GM19455 (cell line): Measurements from ENCODE around the gene SARNP.

Experiments used
- ATAC-seq: cut with Tn5 transposase; IDR thresholded peaks from one replicate; pipeline ENCODE4 v1.9.1; 2021; ENCODE audit not compliant: unreplicated experiment

Gene SARNP

DNA sequence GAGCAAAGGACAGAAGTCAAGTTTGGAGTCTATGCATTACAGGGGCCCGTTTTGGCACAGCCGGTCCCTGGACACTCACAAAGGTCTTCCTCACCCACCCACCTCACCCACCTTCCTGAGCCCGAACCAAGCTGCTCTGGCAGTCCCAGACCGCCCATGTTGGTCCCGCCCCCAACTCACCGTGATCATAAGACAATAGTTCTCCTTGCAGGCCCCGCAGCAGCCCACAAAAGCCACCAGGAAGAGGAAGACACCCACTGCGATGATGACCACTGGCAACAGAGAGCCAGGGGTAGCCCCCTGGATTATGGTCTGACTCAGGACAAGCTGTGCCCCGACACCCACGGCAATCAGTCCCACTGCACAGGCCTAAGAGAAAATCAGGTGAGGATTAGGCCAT, 90.6 kb downstream of the SARNP start:
- ATAC-seq = no peak

DNA sequence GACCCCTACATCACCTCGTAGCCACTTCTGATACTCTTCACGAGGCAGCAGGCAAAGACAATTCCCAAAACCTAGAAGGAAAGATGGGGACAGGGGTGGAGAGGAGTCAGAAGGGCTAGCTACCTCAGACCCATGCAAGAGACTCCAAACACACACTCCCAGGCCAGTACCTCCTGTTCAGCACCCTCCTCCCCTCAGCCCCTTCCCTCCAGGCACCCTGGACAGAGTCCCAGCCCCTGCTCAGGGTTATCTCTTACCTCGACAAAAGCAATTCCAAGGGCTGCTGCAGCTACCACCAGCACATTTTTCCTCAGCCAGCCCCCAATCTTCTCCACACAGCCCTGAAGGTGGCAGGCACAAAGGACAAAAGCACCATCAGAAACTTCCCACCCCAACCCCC, 92.0 kb downstream of the SARNP start:
- ATAC-seq = no peak

DNA sequence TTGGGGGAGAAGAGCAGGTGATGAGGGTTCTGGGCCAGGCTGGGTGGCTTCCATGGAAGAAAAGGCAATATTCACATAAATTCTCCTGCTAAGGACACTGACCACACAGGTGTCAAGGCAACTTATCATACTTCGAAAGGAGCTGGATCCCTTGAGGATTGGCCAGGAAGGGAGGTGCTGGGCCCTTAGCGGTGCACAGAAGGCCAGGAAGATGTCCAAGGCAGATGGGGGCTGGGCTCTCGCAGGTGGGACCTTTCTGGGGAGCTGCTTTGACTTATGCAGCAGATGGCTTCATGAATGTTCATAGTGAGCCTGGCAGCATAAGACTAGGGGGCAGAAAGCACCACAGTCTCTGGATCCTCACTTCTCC, 92.6 kb downstream of the SARNP start:
- no peak for ATAC-seq

DNA sequence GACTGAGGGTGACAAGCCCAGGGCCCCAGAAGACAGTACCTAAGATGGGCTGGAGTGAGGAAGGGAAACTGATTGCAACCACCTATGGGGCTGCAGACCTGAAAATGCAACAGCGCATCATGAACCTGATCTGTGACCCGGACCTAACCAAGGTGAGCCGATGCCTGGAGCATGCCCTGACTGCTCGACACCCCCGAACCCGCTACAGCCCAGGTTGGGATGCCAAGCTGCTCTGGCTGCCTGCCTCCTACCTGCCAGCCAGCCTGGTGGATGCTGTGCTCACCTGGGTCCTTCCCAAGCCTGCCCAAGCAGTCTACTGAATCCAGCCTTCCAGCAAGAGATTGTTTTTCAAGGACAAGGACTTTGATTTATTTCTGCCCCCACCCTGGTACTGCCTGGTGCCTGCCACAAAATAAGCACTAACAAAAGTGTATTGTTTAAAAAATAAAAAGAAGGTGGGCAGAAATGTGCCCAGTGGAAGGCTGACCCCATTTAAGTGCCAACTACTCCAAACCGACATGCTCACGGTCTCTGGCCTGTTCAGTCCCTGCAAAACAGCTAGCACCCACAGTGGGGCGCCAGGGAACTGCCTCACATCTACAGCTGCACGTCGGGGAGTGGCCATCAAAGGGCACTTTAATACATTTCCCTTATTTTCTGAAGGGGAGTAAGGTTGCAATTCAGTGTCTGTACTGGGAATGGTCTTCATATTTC, 93.1 kb downstream of the SARNP start:
- ATAC-seq = no peak

DNA sequence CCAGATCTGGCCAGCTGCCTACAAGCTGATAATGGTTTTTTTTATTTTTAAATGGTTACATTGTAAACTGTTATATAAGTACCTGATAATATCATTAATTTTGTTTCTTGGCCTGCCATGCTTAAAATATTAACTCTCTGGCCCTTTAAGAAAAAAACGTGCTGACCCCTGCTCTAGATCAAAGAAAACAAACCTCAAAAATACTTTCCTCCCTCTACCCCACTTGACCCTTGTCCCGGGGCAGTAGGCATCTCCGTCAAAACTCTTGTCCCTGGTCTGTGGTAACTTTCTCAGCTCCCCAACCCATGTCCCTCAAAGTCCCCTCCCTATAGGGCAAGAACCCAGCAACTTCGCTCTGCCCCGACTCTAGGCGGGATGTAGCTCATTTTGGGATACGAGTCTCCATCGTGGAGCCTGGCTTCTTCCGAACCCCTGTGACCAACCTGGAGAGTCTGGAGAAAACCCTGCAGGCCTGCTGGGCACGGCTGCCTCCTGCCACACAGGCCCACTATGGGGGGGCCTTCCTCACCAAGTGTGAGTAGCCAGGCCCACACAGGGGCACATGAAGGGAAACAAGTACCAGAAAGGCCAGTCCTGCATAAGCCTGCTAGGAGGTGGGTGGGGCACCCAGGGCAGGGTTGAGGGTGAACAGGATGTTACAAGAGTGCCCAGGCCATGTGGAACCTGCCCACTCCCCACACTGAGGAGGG, 93.9 kb downstream of the SARNP start:
- ATAC-seq = no peak

DNA sequence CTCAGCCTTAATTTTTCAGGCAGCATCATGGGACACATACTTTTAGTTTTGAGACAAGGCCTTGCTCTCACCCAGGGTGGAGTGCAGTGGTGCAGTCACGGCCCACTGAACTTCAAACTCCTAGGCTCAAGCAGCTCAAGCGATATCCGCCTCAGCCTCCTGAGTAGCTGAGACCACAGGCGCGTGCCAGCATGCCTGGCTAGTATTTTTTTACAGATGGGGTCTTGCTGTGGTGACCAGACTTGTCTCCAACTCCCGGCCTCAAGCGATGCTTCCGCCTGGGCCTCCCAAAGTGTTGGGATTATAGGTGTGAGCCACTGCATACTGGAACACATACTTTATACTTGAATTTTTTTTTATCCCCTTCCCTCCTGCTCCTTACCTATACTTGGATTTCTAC, 94.6 kb downstream of the SARNP start:
- ATAC-seq = no peak

DNA sequence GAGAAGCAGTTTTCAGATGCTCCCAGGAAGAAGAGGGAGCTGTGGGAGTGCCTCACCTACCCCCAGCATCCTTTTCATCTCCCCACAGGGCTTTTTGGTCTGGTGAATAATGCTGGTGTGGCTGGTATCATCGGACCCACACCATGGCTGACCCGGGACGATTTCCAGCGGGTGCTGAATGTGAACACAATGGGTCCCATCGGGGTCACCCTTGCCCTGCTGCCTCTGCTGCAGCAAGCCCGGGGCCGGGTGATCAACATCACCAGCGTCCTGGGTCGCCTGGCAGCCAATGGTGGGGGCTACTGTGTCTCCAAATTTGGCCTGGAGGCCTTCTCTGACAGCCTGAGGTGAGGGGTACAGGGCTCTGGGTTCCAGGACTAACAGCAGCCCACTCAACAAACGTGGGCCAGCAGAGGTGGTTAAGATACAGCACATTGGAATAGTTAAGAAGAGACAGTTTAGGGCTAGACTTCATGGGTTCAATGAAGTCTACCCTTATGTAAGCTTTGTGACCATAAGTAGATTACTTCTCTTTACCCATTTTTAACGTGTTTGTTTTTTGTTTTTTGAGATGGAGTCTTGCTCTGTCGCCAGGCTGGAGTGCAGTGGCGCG, 95.8 kb downstream of the SARNP start:
- no peak for ATAC-seq

DNA sequence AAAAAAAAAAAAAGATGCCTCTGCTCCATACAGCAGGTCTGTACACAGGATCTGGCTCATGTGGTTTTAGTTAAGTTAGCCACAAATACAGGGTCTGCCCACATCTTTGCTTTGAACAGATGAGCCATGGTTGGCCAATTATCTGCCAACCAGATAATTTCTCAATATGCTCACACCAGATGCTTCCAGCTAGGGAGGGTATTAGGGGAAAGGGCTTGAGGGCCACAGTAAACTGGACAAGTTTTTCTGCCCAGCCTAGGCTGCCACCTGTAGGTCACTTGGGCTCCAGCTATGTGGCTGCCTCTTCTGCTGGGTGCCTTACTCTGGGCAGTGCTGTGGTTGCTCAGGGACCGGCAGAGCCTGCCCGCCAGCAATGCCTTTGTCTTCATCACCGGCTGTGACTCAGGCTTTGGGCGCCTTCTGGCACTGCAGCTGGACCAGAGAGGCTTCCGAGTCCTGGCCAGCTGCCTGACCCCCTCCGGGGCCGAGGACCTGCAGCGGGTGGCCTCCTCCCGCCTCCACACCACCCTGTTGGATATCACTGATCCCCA, 96.6 kb downstream of the SARNP start:
- ATAC-seq = no peak

DNA sequence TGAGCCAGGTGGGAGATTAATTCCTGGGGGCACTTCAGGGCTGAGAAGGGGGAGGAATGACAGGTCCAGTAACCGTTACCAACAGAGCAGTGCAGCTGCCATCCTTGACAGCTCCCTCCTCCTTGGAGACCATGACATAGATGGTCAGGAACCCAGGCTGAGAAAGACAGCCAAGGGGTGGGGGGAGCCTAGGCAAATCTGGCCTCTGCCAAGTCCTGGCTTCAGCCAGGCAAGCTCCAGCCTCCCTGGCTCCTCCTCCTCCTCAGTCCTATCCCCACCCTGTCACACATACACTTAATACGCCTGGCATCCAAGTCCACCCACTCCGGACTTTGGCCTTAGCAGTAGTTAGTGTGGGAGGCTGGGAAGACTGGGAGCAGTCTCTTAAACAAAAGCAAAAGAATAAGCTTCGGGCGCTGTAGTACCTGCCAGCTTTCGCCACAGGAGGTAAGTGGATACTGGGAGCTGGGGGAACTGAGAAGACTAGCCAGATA, 97.4 kb downstream of the SARNP start, which contains the start of gene RDH5:
Gene RDH5, plus strand, starts transcription at position 323 of the 494 bp plus-strand sequence. CDS start 792 bp downstream, outside the sequence.
- ATAC-seq = no peak

DNA sequence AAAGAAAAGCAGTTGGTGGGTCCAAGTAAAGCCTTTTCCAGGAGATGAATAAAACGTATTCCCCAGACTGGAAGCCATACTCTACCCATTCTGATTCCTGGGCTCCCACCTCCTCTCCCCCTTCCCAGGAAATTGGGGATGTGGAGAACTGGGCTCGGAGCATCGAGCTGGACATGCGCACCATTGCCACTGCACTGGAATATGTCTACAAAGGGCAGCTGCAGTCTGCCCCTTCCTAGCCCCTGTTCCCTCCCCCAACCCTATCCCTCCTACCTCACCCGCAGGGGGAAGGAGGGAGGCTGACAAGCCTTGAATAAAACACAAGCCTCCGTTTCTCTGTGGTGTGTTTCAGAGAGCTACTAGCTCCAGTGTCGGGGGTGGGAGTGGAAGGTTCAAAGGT, 98.2 kb downstream of the SARNP start:
- ATAC-seq = no peak

DNA sequence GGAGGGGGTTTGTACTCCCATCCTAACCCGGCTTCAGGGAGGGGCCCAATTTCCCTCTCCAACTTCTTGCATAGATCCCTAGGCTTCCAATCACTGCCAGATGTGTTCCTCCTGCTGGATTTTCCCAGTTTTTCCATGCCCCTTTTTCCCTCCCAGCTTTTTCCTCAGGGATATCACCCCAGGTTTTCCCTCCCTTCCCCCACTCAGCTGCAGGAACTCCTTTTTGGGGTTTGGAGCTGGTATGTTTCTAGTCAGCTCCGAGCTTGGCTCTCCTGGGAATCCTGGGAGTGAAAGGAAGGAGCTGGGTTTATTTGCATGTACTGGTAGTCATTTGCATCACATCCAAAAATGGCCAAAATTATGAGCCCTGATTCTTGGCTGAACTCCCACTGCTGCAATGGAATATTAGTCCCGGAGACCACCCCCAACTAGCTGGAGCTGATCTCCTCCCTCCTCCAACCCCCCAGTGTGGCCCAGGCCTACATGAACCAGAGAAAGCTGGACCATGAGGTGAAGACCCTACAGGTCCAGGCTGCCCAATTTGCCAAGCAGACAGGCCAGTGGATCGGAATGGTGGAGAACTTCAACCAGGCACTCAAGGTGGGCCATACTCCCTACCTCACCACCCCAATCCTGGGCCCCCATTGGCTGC, 98.8 kb downstream of the SARNP start:
- ATAC-seq = no peak

DNA sequence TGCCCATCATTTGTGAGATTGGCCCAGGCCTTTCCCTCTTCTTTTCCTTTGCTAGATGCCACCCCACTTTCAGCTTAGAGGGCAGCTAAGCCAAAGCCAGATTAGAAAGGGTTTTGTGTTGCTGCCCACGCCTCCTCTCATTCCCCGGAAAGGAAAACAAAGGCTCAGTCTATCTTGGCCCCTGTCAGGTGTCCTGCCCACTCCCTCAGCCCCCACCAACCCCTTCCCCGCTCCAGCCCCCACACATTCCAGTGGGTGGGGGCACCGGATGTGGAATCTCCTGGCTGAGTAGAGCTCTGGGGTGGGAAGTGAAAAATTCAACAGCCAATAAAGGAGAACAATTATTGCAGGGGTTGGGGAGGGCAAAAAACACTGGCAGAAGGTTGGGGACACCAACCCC, 99.5 kb downstream of the SARNP start:
- no peak for ATAC-seq

DNA sequence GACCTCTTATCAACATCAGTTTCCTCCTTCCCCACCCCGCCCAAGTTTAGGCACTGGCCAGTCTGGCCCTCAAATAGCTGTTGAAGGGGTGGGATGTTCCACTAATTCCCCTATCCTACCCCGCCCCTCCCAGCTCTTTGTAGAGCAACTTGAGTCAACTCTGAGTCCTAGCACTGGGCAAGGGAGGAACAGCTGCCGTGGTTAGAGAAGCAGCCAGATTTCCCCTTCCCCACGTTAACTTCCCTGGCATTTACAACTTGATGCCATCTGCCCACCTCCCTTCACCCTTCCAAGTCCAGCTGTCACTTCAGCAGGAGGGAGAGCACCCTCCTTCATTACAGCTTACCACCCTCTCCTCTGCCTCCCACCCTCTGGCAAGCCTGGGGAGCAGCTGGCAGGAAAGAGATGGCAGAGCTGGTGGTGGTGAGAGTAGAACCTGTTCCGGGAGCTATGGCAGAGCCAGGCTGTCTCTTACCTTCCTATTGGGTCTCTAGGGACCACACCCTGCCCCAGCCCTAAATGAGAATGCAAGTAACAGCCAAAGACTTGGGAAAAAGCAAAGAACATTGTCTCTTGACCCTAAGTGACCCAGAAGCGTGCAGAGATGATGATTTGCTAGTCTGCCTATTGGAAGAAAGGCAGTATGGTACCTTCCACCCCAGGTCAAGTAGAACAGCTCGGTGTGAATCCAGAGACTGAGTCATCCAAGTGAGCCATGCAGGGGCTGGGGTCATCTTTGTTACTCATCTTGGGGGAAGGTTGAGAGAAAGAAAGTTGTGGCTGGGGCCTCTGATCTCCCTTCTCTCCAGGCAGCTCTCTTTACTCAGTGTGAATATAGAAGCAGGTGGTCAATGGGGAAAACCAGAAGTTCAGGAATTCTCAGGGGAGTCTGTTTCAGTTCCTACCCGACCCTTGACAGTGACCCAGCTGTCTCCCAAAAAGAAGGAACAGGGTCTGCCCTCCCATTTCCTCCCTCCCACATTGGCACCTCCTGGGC, 100.2 kb downstream of the SARNP start:
- no peak for ATAC-seq

DNA sequence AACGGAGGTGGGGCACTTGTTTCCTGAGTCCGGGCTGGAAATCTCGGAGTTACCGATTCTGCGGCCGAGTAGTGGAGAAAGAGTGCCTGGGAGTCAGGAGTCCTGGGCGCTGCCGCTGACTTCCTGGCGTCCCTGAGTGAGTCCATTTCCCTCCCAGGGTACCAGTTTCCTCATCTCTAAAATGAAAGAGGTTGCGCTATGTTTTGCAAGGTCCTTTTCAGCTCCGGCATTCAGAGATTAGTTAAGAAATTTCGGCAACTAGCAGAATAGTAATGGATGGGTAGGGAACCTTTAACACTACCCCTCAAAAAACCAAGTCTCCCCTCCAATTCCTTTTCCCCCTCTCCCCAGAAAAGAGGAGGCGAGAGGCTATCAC, 101.0 kb downstream of the SARNP start:
- ATAC-seq = peak; percentile 27

DNA sequence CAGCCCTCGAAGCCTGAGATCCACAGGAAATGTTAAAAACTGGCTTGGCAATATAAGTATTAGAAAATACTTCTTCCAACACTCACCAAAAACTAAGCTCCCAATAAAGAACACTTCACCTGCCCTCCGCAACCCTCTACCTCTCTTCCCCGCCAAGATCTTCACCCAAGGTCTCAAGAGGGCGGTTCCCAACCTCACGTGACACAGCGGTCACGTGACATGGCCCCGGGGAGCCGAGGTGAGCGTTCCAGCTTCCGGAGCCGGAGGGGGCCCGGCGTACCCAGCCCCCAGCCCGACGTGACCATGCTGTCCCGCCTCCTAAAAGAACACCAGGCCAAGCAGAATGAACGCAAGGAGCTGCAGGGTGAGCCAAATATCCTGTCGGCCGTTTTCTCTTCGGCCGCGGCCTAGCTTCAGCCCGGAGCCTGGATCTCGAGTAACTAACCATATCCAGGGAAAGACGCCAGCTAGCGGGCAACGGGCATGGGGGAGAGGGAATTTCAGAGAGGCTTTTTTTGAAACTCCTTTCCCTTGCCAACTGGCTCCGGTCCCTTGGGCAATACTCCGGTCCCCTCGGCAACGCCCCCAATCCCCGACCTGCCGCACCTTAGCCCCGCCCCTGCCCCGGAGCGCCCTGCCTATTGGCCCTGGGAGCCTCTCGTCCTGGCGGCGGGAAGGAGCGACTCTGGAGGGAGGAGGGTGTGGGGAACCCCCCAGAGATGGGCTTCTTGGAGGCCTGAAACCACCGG, 101.5 kb downstream of the SARNP start, which contains the start of gene BLOC1S1:
Gene BLOC1S1, plus strand, starts transcription at position 214 of the 749 bp plus-strand sequence. Its CDS starts 6 bp downstream, at position 220.
- peak; percentile 92 for ATAC-seq

DNA sequence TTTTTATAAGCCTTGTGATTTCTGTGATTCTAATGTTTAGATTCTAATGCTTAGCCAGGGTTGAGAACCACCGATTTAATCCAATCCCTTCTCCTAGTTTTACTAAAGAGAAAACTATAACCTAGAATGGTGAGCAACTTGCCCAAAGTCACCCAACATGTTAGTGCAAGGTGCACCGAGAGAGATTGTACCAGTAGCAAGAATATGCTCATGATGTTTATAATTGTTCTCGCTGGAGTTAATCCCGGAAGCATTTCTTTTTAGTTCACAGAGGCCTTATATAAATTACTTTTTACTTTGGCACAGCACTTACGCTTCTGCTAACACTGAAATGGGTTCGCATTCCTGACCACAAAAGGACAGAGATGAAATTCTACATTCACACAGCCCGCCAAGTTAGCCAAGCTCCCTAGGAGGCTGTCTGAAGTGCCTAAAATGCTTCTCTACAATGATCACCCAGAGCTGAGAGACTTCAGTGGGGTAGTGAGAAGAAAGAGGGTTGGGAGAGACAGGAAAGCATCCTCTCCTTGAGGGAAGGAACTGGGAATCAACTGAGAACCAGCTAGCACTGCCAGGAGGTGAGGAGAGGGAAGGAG, 102.3 kb downstream of the SARNP start:
- no peak for ATAC-seq

DNA sequence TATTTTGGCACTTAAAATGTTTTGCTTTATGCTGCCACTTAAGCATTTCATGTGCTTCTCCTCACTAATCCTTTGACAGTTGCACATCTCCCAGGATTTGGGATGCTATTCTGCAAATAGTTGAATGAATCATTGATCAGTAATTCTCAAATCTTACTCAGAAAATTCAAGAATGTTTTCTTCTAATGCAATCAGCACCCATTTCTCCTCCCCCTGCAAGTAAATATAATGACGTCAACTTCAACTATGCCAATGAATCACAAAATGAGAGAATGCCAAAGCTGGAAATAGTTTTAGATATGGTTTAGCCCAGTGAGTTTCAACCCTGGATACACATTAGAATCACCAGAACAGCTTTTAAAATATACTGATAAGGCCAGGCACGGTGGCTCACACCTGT, 103.8 kb downstream of the SARNP start:
- ATAC-seq = no peak

DNA sequence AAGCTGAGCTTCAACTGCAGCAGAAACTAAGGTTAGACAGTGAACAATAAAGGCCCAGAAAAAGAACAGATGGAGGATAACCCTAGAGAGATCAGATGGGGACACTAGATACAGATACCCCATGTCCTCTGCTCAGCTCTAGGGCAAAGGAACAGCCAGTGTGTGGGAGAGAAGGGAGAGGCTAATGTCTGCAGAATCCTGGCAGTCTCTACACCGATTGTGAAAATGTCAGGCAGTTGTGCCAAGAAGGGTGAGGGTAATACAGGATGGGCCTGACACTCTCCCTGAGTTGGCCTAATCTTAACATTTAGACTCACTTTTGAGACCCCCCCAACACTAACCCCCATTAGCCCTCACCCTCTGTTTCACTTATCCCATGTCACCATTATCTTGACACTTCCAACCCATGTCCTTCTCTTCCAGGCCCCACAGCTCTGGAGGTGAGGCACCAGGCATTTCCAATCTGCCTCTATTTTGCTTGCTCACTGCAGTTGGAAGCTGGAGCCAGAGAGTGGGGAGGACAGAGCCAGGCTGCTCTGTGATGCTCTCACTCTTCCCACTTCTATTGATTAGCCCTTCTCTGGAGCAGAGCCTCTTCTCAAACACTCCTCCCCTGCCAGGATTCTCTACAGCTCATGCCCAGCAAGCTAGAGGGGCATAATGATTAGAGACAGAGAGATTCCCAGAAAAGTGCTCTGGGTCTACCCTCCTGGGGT, 104.7 kb downstream of the SARNP start:
- no peak for ATAC-seq
